Measurements from ENCODE around the gene SERHL2.
"Not testable (repeated sequence)": the region's sequence is repeated elsewhere in the genome, so short reads cannot be mapped to it uniquely, and the experiment has no call there.

SERHL2 gene

GRCh38 chr22:42536166-42536565 lies 17.6 kb upstream of the SERHL2 start:
- no peak for DNase-seq

GRCh38 chr22:42536634-42537033 lies 17.1 kb upstream of the SERHL2 start:
- not testable (repeated sequence) for DNase-seq

- not testable (repeated sequence) for DNase-seq
These were observed 16.4 kb upstream of the SERHL2 start for GRCh38 chr22:42537199-42537831.

GRCh38 chr22:42539236-42539771 lies 14.5 kb upstream of the SERHL2 start:
- DNase-seq: not testable (repeated sequence)

GRCh38 chr22:42544686-42545085 lies 9.1 kb upstream of the SERHL2 start:
- no peak for DNase-seq

GRCh38 chr22:42547562-42547961 lies 6.2 kb upstream of the SERHL2 start:
- no peak for DNase-seq

GRCh38 chr22:42548126-42548525 lies 5.6 kb upstream of the SERHL2 start:
- not testable (repeated sequence) for DNase-seq

- DNase-seq: no peak
These were observed 5.0 kb upstream of the SERHL2 start for GRCh38 chr22:42548597-42549330.

GRCh38 chr22:42549331-42550060 lies 4.3 kb upstream of the SERHL2 start:
- DNase-seq: no peak

- not testable (repeated sequence) for DNase-seq
These were observed 1.5 kb upstream of the SERHL2 start for GRCh38 chr22:42552294-42552647.

- DNase-seq: no peak
These were observed 6.6 kb downstream of the SERHL2 start for GRCh38 chr22:42560381-42560780.

GRCh38 chr22:42560781-42561180 lies 7.0 kb downstream of the SERHL2 start:
- DNase-seq: no peak

- DNase-seq: no peak
These were observed 8.1 kb downstream of the SERHL2 start for GRCh38 chr22:42561856-42562255.

GRCh38 chr22:42562279-42562678 lies 8.5 kb downstream of the SERHL2 start:
- DNase-seq: no peak

GRCh38 chr22:42562684-42563083 lies 8.9 kb downstream of the SERHL2 start:
- DNase-seq: no peak

GRCh38 chr22:42563943-42564342 lies 10.2 kb downstream of the SERHL2 start:
- not testable (repeated sequence) for DNase-seq

GRCh38 chr22:42564699-42565098 lies 10.9 kb downstream of the SERHL2 start:
- no peak for DNase-seq

GRCh38 chr22:42565956-42566355 lies 12.2 kb downstream of the SERHL2 start:
- DNase-seq: no peak

- not testable (repeated sequence) for DNase-seq
These were observed 14.2 kb downstream of the SERHL2 start for GRCh38 chr22:42567950-42568349.

- not testable (repeated sequence) for DNase-seq
These were observed 16.8 kb downstream of the SERHL2 start for GRCh38 chr22:42570580-42570979.

- not testable (repeated sequence) for DNase-seq
These were observed 17.3 kb downstream of the SERHL2 start for GRCh38 chr22:42571068-42571467.

GRCh38 chr22:42574046-42574445 lies 20.3 kb downstream of the SERHL2 start:
- not testable (repeated sequence) for DNase-seq

- DNase-seq: not testable (repeated sequence)
These were observed 20.7 kb downstream of the SERHL2 start for GRCh38 chr22:42574468-42574867.

Data from activated naive CD4-positive, alpha-beta T cell treated with Interleukin-2 at 50 U/mL for 16 hours (primary cell).